ENCODE results near the gene KSR1.

- TF ChIP-seq TAF1 (IDR thresholded peaks at IDR 0.05; ENCODE audit: borderline replicate concordance, low read depth, low read length) (no peak), CTCF (IDR thresholded peaks at IDR 0.05) (no peak), YY1 (IDR thresholded peaks at IDR 0.05; ENCODE audit: low read depth) (no peak), EZH2phosphoT487 (IDR thresholded peaks at IDR 0.05; ENCODE audit: borderline replicate concordance, low read depth) (no peak), EP300 (IDR thresholded peaks at IDR 0.05; ENCODE audit: borderline replicate concordance in 1 of 2, low read depth in 1 of 2, low read length in 1 of 2) (peak in 1 of 2 experiments; percentile 45; a peak in 1 of 4 replicates), CHD2 (IDR thresholded peaks at IDR 0.05; ENCODE audit: low read length, partially characterized antibody) (no peak), USF2 (IDR thresholded peaks at IDR 0.05; ENCODE audit: borderline replicate concordance, low read depth, low read length) (no peak)
Measured at GRCh38 chr17:27559506-27560481, 103.5 kb downstream of the KSR1 start.
